GM19238 (cell line): ENCODE data around the gene OR8B2.
A peak's percentile ranks its signal among the peaks of the same experiment; 100 is the strongest.
"Not testable (repeated sequence)": the region's sequence is repeated elsewhere in the genome, so short reads cannot be mapped to it uniquely, and the experiment has no call there.

ENCODE experiments used
- DNase-seq: peaks from one replicate; pipeline ENCODE4 v3.0.0; 2011; ENCODE audit warnings: low spot score; ENCODE audit not compliant: insufficient read length

Gene OR8B2

DNA sequence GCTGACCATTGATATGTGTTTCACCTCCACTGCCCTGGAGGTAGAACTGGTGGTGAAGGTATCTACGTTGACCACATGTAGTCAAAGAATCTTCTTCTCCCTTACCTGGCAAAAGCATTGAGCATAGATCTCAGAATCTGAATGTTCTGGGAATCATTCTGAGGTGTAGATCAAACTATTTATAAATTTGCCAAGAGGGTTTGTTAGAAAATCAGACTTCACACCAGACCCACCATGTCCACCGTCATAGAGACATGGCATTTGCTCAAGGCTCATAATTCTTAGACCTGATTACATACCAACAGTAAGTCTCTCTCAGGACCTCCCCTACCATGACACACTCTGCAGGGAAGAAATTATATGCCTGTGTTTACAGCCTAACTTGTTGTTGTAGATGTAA, at the start of gene OR8B2:
TSS of gene OR8B2 (minus strand) at position 101 of the 400 bp plus-strand sequence. CDS start 1,156 bp downstream, outside the sequence.
- no peak for DNase-seq

DNA sequence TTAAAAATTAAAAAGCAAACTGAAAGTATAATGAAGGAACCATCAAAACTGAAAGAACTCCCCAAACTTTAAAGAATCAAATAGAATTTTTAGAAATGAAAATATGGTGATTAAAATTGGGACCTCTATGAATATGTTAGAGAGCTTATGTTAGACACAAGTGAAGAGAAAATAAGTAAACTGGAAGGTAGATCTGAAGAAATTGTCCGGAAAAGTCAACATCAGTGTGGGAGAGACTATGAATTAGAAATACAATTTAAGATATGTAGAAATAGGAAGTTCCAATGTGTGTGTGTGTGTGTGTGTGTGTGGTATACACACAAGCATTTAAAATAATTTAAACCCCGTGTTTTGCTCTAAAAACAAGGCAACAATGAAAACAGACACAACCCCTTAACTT, 45.3 kb upstream of the OR8B2 start:
- DNase-seq = no peak

GRCh38 chr11:124424384-124424921, 40.2 kb upstream of the OR8B2 start, which contains the start of gene OR8B4:
TSS of gene OR8B4 (minus strand) at chr11:124424871. CDS start at chr11:124424871, 0 bp downstream.
- no peak for DNase-seq

- no peak for DNase-seq
Measured at GRCh38 chr11:124421043-124421442, 36.7 kb upstream of the OR8B2 start.

DNA sequence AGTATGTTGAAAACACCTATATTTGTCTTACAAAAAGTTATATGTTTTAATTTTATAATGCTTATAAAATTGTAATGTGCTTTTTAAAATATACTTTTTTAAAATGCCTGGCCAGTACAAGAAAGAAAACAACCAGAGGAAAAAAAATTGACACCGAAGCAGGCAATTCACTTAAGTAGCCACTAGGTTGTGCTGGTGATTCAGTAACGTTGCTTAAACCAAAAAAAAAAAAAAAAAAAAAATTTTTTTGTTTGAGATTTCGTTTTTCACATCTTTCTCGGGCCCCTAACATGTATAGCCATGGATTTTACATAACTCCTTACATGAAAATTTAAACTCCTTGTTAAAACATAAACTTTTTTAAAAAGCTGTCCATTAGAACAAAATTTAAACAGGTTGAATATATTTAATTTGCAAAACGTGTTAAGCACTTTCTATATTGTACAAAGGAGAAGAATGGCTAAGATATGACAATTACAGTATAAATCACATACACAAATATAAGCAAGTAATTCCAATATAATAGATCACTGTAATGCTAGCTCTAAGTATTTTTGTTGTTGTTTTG, 31.1 kb upstream of the OR8B2 start:
- no peak for DNase-seq

DNA sequence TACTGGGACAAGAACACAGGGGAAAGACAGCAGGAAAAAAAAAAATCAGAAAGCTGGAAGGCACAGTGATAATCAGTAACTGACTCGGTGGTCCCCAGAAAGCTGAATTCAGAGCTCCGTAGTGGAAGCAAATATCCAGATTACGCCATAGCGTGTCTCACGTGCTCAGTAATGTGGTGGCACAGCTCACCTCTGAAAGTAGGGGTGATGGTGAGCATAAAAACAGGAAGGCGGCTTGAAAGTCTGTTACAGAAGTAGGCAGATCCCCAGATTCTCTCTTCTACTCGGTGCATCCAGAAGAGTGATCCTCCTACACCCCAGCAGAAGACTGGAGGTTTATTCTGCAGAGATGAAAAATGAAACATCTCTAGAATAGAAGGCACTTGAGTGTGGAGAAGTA, 25.6 kb upstream of the OR8B2 start:
- no peak for DNase-seq

- DNase-seq = no peak
Measured at GRCh38 chr11:124405581-124405980, 21.3 kb upstream of the OR8B2 start.

DNA sequence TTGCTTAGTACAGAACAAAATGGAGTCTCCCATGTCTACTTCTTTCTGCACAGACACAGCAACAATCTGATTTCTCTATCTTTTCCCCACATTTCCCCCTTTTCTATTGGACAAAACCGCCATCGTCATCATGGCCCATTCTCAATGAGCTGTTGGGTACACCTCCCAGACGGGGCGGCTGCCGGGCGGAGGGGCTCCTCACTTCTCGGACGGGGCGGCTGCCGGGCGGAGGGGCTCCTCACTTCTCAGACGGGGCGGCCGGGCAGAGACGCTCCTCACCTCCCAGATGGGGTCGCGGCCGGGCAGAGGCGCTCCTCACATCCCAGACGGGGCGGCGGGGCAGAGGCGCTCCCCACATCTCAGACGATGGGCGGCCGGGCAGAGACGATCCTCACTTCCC, 18.9 kb upstream of the OR8B2 start:
- not testable (repeated sequence) for DNase-seq

DNA sequence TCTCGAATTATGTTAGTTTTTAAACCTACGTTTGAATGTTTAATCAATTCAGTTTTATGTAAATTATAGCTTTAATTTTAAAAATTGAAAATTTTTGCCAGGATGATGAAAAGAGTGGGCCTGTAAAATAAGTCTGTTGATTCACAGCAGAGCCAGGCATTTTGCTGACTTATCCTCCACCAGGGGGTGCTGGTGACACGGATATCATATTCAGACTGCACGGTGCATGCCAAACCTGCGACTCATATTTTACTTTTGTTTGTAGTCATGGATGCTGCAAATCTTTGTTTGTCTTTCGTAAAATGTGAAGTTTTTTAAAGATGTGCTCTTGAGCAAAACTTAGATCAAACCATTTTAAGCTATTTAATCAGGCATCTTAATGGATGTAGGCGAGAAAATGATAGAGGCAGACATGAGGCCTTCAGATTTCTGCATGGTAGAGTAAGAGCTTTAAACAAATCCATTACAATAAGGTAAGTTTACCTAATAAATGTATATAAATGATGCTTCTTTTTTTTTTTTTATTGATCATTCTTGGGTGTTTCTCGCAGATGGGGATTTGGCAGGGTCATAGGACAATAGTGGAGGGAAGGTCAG, 18.1 kb upstream of the OR8B2 start:
- peak; percentile 16 for DNase-seq

GRCh38 chr11:124398924-124399323, 14.6 kb upstream of the OR8B2 start, which contains the start of gene OR8B3:
TSS of gene OR8B3 (minus strand) at chr11:124399024. CDS start at chr11:124397351, 1,673 bp downstream.
- DNase-seq = no peak

DNA sequence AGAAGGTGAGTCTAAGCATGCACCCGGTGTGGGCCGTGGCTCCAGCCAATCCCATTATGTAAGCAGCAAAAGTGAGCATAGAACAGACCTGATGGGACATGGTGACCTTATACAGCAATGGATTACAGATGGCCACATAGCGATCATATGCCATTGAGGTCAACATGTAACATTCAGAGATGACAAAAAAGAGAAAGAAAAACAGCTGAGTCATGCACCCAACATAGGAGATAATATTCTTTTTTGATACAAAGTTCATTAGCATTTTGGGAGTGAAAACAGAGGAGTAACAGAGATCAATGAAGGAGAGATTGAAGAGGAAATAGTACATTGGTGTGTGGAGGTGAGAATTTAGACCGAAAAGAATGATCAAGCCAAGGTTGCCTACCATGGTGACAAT, 12.5 kb upstream of the OR8B2 start:
- DNase-seq = not testable (repeated sequence)

GRCh38 chr11:124394408-124394807, 10.1 kb upstream of the OR8B2 start:
- DNase-seq = no peak

DNA sequence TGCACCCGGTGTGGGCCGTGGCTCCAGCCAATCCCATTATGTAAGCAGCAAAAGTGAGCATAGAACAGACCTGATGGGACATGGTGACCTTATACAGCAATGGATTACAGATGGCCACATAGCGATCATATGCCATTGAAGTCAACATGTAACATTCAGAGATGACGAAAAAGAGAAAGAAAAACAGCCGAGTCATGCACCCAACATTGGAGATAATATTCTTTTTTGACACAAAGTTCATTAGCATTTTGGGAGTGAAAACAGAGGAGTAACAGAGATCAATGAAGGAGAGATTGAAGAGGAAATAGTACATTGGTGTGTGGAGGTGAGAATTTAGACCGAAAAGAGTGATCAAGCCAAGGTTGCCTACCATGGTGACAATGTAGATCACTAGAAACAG, 1.4 kb downstream of the OR8B2 start:
- DNase-seq = not testable (repeated sequence)

DNA sequence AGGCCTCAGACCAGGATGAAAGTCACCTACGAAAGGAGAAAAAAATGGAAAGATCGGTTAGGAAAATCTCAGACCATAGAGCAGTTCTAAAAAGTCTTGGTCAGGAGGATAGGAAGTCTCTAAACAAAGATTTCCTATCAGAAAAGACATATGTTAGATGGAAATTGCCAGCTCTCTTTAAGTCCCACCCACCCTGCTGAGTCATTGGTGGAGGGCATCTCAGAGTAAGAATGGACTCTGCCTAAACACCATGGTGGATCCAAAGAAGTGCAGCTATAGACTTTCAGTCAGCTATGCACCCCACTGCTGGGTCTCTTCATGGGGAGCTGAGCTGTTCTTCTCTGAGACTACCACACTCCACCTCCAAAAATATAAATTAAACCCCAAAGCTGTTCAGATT, 3.7 kb downstream of the OR8B2 start:
- DNase-seq = no peak

- DNase-seq = no peak
Measured at GRCh38 chr11:124376280-124376679, 8.0 kb downstream of the OR8B2 start.

DNA sequence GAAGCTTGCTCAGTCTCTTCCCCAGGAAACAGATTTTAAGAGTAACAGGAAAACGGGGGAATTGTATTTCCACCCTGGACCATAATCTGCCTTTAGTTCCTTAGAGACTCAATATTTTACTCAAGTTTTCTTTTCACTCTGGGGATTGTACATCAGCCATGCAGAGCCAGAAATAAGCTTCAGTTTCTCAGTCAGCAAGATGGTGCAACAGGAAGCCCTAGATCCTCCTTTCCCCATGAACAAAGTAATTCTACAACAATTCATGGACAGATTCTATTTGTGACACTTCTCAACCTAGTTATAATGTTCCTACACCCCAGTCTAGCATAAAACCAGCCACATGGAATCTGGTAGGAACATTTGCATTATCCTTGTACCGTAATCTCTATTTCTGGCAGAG, 24.7 kb downstream of the OR8B2 start:
- no peak for DNase-seq

DNA sequence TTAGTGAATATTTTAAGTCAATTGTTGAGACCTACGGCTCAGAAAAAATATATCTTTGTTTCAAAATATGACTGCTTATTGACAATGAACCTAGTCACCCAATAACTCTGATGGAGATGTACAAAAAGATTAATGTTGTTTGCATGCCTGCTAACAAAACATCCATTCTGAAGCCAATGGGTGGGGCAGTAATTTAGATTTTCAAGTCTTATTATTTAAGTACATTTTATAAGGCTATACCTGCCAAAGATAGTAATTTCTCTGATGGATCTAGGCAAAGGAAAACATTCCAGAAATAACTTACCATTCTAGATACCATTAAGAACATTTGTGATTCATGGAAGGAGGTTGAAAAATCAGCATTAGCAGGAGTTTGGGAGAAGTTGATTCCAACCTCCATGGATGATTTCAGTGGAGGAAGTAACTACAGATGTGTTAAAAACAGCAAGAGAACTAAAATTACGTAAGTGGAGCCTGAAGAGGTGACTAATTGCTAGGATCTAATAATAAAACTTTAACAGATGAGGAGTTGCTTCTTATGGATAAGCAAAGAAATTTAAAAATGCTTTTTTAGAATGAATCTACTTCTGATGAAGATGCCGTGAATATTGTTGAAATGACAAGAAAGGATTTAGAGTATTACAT, 37.9 kb downstream of the OR8B2 start:
- DNase-seq = no peak

GRCh38 chr11:124344346-124344745, 40.0 kb downstream of the OR8B2 start:
- no peak for DNase-seq

DNA sequence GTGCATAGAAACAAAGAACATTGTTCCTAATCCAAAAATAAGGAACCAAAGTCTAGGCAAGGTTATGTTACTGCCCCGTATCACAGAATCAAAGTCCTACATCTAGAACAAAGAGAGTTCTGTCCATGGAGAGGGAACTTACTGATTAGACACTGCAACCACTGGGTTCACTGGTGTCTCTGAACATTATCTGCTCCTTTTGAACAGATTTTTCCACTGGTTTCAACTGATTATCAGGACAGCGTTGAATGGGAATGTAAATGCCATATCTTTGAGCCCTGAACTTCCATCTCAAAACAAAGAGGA, 44.2 kb downstream of the OR8B2 start:
- DNase-seq = no peak

- no peak for DNase-seq
Measured at GRCh38 chr11:124339396-124340141, 44.7 kb downstream of the OR8B2 start.
